OCI-LY3 (cell line): ENCODE results near the gene CNTNAP2.

Experiments used
- H2AFZ ChIP-seq: fragments of 200-600, 300-600 bp; shearing (Covaris generic); 2 replicates; pipeline ENCODE4 v1.6.0; 2014; ENCODE audit warnings: antibody characterized with exemption, low read depth, low read length
- H3K27ac ChIP-seq: fragments of 200-600, 300-600 bp; sonication (generic); 2 replicates; pipeline ENCODE4 v1.5.1; 2014; ENCODE audit warnings: mild to moderate bottlenecking, low read length, moderate library complexity, mixed read lengths
- H3K27me3 ChIP-seq: fragments of 200-600, 300-600 bp; sonication (generic); 2 replicates; pipeline ENCODE4 v1.6.1; 2014; ENCODE audit warnings: low read depth, low read length, mixed read lengths
- H3K36me3 ChIP-seq: fragments of 200-600, 300-600 bp; sonication (generic); replicated peaks from 2 replicates; pipeline ENCODE3; 2014; ENCODE audit warnings: low read depth, low read length, mixed read lengths
- H3K4me1 ChIP-seq: fragments of 300-600, 200-600 bp; sonication (generic); 2 replicates; pipeline ENCODE4 v1.6.1; 2014; ENCODE audit warnings: low read length, mixed read lengths
- H3K4me2 ChIP-seq: fragments of 200-600, 300-600 bp; sonication (generic); 2 replicates; pipeline ENCODE4 v1.6.1; 2014; ENCODE audit warnings: low read length, mixed read lengths
- H3K4me3 ChIP-seq: fragments of 300-600, 200-600 bp; sonication (generic); 2 replicates; pipeline ENCODE4 v1.5.1; 2014; ENCODE audit warnings: antibody characterized with exemption, mild to moderate bottlenecking, low read length, moderate library complexity
- H3K79me2 ChIP-seq: fragments of 300-600, 200-600 bp; shearing (Covaris generic); 2 replicates; pipeline ENCODE4 v1.6.1; 2014; ENCODE audit warnings: mild to moderate bottlenecking, low read length, mixed read lengths
- H3K9ac ChIP-seq: fragments of 300-600, 200-600 bp; shearing (Covaris generic); 2 replicates; pipeline ENCODE4 v1.6.0; 2014; ENCODE audit warnings: mild to moderate bottlenecking, low read length, moderate library complexity
- H3K9me3 ChIP-seq: fragments of 200-600, 300-600 bp; shearing (Covaris generic); 2 replicates; pipeline ENCODE4 v1.6.1; 2014; ENCODE audit warnings: low read length, mixed read lengths; ENCODE audit not compliant: insufficient read depth
- H4K20me1 ChIP-seq: fragments of 200-600, 300-600 bp; sonication (generic); 2 replicates; pipeline ENCODE4 v1.6.1; 2016; ENCODE audit warnings: low read length, mixed read lengths; ENCODE audit not compliant: insufficient read depth
- EZH2phosphoT487 ChIP-seq: fragments of 200-600 bp; shearing (Covaris generic); IDR thresholded peaks from 2 replicates; pipeline ENCODE4 v1.6.1; 2018; ENCODE audit warnings: antibody characterized with exemption, mixed run types, low read depth
- TF ChIP-seq, protein P1 (sequence below): fragments of 200-600, 300-600 bp; sonication (generic); IDR thresholded peaks from 2 replicates; pipeline ENCODE4 v1.5.1; 2014; ENCODE audit warnings: antibody characterized with exemption, low read length, low read depth

Gene CNTNAP2

DNA sequence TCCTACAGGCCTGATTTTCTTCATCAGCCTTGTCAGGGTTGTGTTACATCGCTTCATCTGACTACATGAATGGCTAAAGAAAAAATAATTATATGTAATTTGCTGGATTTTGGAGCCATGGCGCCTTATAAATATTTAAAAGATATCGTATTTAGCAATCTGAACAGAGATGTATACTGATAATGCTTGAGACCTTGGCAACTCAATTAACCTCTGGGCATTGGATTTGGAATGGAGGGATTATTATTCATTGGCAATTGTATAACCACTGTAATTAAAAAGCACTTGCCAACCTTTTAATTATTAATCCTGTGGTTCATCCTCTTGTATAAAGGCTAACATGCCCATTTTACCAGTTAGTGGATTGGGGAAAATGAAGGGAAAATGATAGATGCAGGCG lies 745.1 kb downstream of the CNTNAP2 start:
- Histone ChIP-seq H3K79me2 (no peaks in the 10 kb centered on the region), H2AFZ (no peak overlapping the region), H3K9ac (no peak overlapping the region), H3K4me1 (no peaks in the 10 kb centered on the region), H3K27me3 (no peaks in the 10 kb centered on the region), H3K9me3 (no peaks in the 10 kb centered on the region), H3K4me3 (no peak overlapping the region), H3K27ac (no peak overlapping the region), H3K36me3 (no peaks in the 10 kb centered on the region), H4K20me1 (no peaks in the 10 kb centered on the region), H3K4me2 (no peak overlapping the region)
- TF ChIP-seq, protein P1, sequence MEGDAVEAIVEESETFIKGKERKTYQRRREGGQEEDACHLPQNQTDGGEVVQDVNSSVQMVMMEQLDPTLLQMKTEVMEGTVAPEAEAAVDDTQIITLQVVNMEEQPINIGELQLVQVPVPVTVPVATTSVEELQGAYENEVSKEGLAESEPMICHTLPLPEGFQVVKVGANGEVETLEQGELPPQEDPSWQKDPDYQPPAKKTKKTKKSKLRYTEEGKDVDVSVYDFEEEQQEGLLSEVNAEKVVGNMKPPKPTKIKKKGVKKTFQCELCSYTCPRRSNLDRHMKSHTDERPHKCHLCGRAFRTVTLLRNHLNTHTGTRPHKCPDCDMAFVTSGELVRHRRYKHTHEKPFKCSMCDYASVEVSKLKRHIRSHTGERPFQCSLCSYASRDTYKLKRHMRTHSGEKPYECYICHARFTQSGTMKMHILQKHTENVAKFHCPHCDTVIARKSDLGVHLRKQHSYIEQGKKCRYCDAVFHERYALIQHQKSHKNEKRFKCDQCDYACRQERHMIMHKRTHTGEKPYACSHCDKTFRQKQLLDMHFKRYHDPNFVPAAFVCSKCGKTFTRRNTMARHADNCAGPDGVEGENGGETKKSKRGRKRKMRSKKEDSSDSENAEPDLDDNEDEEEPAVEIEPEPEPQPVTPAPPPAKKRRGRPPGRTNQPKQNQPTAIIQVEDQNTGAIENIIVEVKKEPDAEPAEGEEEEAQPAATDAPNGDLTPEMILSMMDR: no peak
- no peak for TF ChIP-seq EZH2phosphoT487

DNA sequence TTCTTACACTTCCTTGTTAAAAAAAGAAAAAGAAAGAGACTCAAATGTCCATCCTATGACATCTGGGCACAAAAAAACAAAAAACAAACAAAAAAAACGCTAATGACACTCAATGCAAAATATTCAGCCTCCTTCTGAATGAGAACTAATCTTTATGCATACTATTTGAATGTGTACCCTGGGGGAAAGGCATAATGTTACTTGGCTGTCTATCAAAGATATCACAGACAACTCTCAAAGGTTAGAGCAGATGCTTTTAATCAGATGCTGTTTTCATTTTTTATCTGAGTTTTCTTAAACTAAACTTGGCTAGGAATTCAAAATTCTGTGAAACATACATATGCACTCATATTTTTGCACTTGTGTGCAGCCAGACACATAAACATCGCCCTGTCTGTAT lies 745.8 kb downstream of the CNTNAP2 start:
- Histone ChIP-seq H3K9me3 (no peaks in the 10 kb centered on the region), H3K36me3 (no peaks in the 10 kb centered on the region), H3K27me3 (no peaks in the 10 kb centered on the region), H3K9ac (no peak overlapping the region), H3K4me3 (no peak overlapping the region), H3K79me2 (no peaks in the 10 kb centered on the region), H4K20me1 (no peaks in the 10 kb centered on the region), H3K27ac (no peak overlapping the region), H2AFZ (no peak overlapping the region), H3K4me1 (no peaks in the 10 kb centered on the region), H3K4me2 (no peak overlapping the region)
- TF ChIP-seq EZH2phosphoT487: no peak
- TF ChIP-seq, protein P1: no peak

DNA sequence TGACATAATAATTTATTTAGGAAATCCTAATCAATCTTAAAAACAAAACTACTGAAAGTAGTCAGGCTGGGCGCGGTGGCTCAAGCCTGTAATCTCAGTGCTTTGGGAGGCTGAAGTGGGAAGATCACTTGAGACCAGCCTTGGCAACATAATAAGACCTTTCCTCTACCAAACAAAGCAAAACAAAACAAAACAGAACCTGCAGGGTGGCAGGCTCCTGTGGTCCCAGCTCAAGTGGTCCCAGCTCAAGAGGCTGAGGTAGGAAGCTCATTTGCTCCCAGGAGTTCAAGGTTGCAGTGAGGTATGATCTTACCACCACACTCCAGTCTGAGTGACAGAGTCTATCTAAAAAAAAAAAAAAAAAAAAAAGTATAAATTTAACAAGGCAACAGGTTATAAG lies 748.0 kb downstream of the CNTNAP2 start:
- H3K4me3 ChIP-seq: no peak overlapping the region
- no peak overlapping the region for H3K9ac ChIP-seq
- H3K27me3 ChIP-seq: no peaks in the 10 kb centered on the region
- no peaks in the 10 kb centered on the region for H3K79me2 ChIP-seq
- no peak overlapping the region for H2AFZ ChIP-seq
- no peaks in the 10 kb centered on the region for H3K4me1 ChIP-seq
- no peaks in the 10 kb centered on the region for H4K20me1 ChIP-seq
- no peaks in the 10 kb centered on the region for H3K9me3 ChIP-seq
- H3K36me3 ChIP-seq: no peaks in the 10 kb centered on the region
- no peak overlapping the region for H3K27ac ChIP-seq
- TF ChIP-seq EZH2phosphoT487: no peak
- TF ChIP-seq, protein P1: no peak
- H3K4me2 ChIP-seq: no peak overlapping the region

DNA sequence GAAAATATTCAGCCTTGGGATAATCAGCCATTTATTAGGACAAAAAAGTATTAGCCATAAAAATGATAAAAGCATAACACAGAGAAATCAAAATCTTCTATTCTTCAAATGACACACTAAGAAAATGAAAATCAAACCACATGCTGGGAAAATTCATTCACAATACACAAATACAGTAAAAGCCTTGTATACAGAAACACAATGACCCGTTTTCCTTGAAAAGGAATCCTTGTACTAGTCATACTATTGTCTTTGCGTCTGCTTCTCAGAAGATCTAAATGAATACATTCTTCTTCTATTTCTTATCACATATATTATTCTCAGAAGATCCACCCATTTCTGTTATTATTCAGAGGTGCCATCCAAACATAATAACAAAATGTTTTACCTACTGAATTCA lies 749.1 kb downstream of the CNTNAP2 start:
- no peak overlapping the region for H3K4me2 ChIP-seq
- no peaks in the 10 kb centered on the region for H4K20me1 ChIP-seq
- H2AFZ ChIP-seq: no peak overlapping the region
- no peak overlapping the region for H3K27ac ChIP-seq
- no peak overlapping the region for H3K9ac ChIP-seq
- no peak overlapping the region for H3K4me3 ChIP-seq
- no peaks in the 10 kb centered on the region for H3K9me3 ChIP-seq
- H3K36me3 ChIP-seq: no peaks in the 10 kb centered on the region
- no peaks in the 10 kb centered on the region for H3K4me1 ChIP-seq
- no peaks in the 10 kb centered on the region for H3K27me3 ChIP-seq
- no peaks in the 10 kb centered on the region for H3K79me2 ChIP-seq
- no peak for TF ChIP-seq EZH2phosphoT487
- TF ChIP-seq, protein P1: no peak
